Keratinocyte (primary cell): ENCODE measurements around the gene ANKRD44.

Source experiments
- EZH2 ChIP-seq: IDR thresholded peaks from one replicate; pipeline ENCODE4 v1.6.1; 2012; ENCODE audit warnings: inconsistent platforms, mild to moderate bottlenecking, low read length, moderate library complexity
- TF ChIP-seq, protein P1 (sequence below), 3 experiments: IDR thresholded peaks in 1 of 3; conservative IDR thresholded peaks in 1 of 3; optimal IDR thresholded peaks in 1 of 3; 2 replicates in 2 of 3; 3 replicates in 1 of 3; pipeline versions ENCODE3 to v1.5.1; 2011; ENCODE audit warnings: low read length in 3 of 3, mild to moderate bottlenecking in 3 of 3, moderate library complexity in 2 of 3, control low read depth in 1 of 3, inconsistent platforms in 1 of 3; ENCODE audit not compliant: insufficient read depth in 2 of 3; ENCODE audit errors: extremely low read depth in 1 of 3

- TF ChIP-seq EZH2, result no peak
- TF ChIP-seq, protein P1, sequence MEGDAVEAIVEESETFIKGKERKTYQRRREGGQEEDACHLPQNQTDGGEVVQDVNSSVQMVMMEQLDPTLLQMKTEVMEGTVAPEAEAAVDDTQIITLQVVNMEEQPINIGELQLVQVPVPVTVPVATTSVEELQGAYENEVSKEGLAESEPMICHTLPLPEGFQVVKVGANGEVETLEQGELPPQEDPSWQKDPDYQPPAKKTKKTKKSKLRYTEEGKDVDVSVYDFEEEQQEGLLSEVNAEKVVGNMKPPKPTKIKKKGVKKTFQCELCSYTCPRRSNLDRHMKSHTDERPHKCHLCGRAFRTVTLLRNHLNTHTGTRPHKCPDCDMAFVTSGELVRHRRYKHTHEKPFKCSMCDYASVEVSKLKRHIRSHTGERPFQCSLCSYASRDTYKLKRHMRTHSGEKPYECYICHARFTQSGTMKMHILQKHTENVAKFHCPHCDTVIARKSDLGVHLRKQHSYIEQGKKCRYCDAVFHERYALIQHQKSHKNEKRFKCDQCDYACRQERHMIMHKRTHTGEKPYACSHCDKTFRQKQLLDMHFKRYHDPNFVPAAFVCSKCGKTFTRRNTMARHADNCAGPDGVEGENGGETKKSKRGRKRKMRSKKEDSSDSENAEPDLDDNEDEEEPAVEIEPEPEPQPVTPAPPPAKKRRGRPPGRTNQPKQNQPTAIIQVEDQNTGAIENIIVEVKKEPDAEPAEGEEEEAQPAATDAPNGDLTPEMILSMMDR (optimal IDR thresholded peaks at IDR 0.05 in 1 of 3, IDR thresholded peaks at IDR 0.05 in 1 of 3, conservative IDR thresholded peaks at IDR 0.05 in 1 of 3; ENCODE audit: extremely low read depth in 1 of 3, insufficient read depth in 2 of 3, low read length in 3 of 3), result no peak
Measured at GRCh38 chr2:197266477-197266876, 44.1 kb downstream of the ANKRD44 start.
